Stimulated activated CD8-positive, alpha-beta memory T cell treated with anti-CD3 and anti-CD28 coated beads, Interleukin-4, amount 100 ng/mL, for 48 hours (primary cell): ENCODE measurements around the gene RAPGEF1.

Experiments used
- DNase-seq: peaks from one replicate; pipeline ENCODE4 v3.0.0-alpha.2; 2020

Gene RAPGEF1

GRCh38 chr9:131621551-131622358 lies 118.1 kb downstream of the RAPGEF1 start:
- no peak for DNase-seq

GRCh38 chr9:131620764-131621520 lies 118.9 kb downstream of the RAPGEF1 start:
- no peak for DNase-seq

- DNase-seq = no peak
These were observed 120.2 kb downstream of the RAPGEF1 start for GRCh38 chr9:131619680-131620079.

- no peak for DNase-seq
These were observed 121.1 kb downstream of the RAPGEF1 start for GRCh38 chr9:131618785-131619184.

- no peak for DNase-seq
These were observed 121.8 kb downstream of the RAPGEF1 start for GRCh38 chr9:131618071-131618479.

GRCh38 chr9:131617611-131618010 lies 122.3 kb downstream of the RAPGEF1 start:
- no peak for DNase-seq

GRCh38 chr9:131616983-131617604 lies 122.8 kb downstream of the RAPGEF1 start:
- no peak for DNase-seq

GRCh38 chr9:131614340-131614915 lies 125.4 kb downstream of the RAPGEF1 start:
- DNase-seq = no peak

GRCh38 chr9:131613921-131614320 lies 126.0 kb downstream of the RAPGEF1 start:
- no peak for DNase-seq

GRCh38 chr9:131612851-131613250 lies 127.0 kb downstream of the RAPGEF1 start:
- DNase-seq = no peak

- DNase-seq = no peak
These were observed 128.1 kb downstream of the RAPGEF1 start for GRCh38 chr9:131611586-131612315.

- DNase-seq = no peak
These were observed 129.6 kb downstream of the RAPGEF1 start for GRCh38 chr9:131610231-131610761.

- DNase-seq = no peak
These were observed 130.6 kb downstream of the RAPGEF1 start for GRCh38 chr9:131609099-131609830.

- no peak for DNase-seq
These were observed 131.3 kb downstream of the RAPGEF1 start for GRCh38 chr9:131608493-131609037.

GRCh38 chr9:131607591-131607990 lies 132.3 kb downstream of the RAPGEF1 start:
- DNase-seq = no peak

- no peak for DNase-seq
These were observed 132.8 kb downstream of the RAPGEF1 start for GRCh38 chr9:131606896-131607567.

- DNase-seq = no peak
These were observed 133.9 kb downstream of the RAPGEF1 start for GRCh38 chr9:131605770-131606590.

GRCh38 chr9:131603711-131604439 lies 136.0 kb downstream of the RAPGEF1 start:
- no peak for DNase-seq

- no peak for DNase-seq
These were observed 136.7 kb downstream of the RAPGEF1 start for GRCh38 chr9:131603199-131603598.
